GM19043 (cell line): ENCODE results near the gene OLFM2.
"Not testable (repeated sequence)": the region's sequence is repeated elsewhere in the genome, so short reads cannot be mapped to it uniquely, and the experiment has no call there.

ENCODE experiments used
- ATAC-seq: cut with Tn5 transposase; IDR thresholded peaks from one replicate; pipeline ENCODE4 v1.9.1; 2021; ENCODE audit warnings: low read depth; ENCODE audit not compliant: unreplicated experiment

OLFM2 gene

GRCh38 chr19:9839415-9839814 lies 96.9 kb downstream of the OLFM2 start:
- no peak for ATAC-seq

DNA sequence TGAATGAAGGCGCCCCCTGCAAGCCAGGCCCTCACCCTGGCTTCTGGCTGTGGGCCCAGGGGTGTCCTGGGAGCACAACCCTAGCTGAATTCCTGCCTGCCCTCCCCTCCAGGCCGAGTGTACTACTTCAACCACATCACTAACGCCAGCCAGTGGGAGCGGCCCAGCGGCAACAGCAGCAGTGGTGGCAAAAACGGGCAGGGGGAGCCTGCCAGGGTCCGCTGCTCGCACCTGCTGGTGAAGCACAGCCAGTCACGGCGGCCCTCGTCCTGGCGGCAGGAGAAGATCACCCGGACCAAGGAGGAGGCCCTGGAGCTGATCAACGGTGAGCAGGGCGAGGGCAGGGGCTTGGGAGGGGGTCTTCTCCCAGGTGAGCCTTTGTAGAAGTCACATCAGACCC lies 98.0 kb downstream of the OLFM2 start:
- no peak for ATAC-seq

- ATAC-seq = no peak
Observed at GRCh38 chr19:9836021-9836420, 100.3 kb downstream of the OLFM2 start.

- ATAC-seq = peak; percentile 13
Observed at GRCh38 chr19:9835507-9835949, 100.8 kb downstream of the OLFM2 start.

DNA sequence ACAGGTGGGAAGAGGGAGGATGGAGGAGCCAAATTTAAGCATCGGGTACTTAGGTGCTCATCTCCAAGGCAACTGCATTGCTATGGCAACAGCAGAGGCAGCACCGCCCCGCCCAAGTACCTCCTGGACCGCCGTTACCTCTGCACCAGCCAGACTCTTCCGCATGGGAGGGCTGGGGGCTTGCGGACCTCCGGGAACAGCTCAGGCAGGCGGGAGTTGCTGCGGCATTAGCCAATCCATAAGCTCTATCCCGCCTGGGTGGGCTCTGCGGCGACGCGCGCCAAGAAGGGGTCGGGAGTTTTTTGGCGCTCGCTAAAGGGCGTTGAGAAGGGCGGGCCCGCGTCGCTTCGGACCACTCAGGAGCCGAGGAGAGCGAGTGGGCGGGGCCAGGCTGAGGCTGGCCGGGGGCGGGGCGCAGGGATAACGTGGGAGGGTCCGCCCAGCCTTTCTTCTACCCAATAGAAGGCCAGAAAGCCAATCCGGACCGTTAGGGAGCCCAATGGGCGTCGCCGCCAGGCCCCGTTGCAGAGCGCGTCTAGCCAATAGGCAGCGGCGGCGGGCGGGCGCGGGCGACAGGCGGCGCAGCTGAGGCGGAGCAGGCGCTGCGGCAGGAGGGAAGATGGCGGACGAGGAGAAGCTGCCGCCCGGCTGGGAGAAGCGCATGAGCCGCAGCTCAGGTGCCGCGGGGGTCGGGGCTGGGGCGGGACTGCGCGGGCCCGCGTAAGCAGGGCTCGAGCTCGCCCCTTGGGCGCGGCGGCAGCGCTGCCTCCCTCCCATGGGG lies 101.4 kb downstream of the OLFM2 start, which contains the start of gene PIN1:
PIN1 (plus strand) TSS at position 593 of the 781 bp plus-strand sequence; CDS start at position 620, 27 bp downstream.
- peak; percentile 94 for ATAC-seq

DNA sequence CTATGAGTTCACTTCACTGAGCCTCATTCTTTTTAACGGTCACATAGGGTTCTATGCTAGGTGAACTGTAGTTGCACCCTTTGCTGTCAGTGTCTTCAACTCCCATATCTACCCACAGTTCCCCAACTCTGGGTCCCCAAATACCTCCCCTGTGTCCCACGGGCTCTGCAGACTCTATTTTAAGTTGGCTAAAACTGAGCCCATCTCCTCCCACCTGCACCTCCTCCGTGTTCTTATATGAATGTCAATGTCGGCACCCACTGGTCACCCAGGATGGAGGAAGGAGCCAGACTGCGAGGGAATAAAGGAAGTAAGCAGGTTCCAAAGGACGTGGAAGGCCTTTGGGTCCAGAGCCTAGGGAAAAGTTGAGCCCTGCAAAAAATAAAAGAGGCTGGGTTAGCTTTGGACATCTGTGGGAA lies 102.0 kb downstream of the OLFM2 start:
- no peak for ATAC-seq

DNA sequence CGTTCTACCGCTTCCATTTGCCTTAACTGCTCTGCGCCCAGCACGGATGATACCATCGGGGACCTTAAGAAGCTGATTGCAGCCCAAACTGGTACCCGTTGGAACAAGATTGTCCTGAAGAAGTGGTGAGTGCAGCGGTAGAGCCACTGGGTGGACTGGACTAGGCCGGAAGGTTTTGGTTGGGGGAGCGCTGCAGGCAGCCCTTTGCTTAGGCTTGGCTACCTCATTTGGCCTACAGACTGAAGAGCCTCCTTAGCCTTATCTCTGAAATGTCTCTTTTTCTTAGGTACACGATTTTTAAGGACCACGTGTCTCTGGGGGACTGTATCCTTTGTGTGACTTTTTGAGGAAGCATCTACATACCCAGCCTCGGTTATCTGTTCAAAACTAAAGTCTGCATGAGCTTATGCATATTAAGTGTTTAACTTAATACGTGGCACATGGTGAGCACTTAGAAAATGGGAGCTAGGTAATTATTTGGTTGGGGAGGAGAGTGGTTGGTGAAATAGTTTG lies 107.7 kb downstream of the OLFM2 start:
- ATAC-seq = no peak

- ATAC-seq = peak; percentile 89
Observed at GRCh38 chr19:9827289-9828238, 108.8 kb downstream of the OLFM2 start, which contains the start of gene UBL5. UBL5 (plus strand) TSS chr19:9827918; CDS start chr19:9828338, 420 bp downstream.

DNA sequence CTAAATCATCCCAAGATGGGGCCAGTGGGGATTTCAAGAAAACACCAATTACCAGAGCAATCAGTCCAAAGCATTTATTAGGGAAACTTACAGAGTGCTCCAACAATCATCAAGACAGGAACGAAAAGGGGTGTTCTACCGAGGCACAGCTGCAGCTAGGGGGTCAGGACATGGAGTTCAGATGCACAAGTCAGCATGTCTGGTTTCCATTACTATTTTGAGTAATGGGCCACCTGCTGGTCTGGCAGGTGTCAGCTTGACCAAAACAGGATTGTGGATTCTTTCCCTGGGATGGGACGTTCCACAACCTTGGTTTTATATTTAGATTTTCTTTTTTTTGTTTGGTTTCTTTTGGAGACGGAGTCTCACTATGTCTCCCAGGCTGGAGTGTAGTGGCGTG lies 112.5 kb downstream of the OLFM2 start:
- no peak for ATAC-seq

- not testable (repeated sequence) for ATAC-seq
Observed at GRCh38 chr19:9820034-9820433, 116.3 kb downstream of the OLFM2 start.

GRCh38 chr19:9819596-9819909 lies 116.8 kb downstream of the OLFM2 start:
- peak; percentile 49 for ATAC-seq

- ATAC-seq = peak; percentile 77
Observed at GRCh38 chr19:9818734-9819595, 117.3 kb downstream of the OLFM2 start, which contains the start of gene FBXL12. FBXL12 (minus strand) TSS chr19:9819079; CDS start chr19:9818813, 266 bp downstream.

DNA sequence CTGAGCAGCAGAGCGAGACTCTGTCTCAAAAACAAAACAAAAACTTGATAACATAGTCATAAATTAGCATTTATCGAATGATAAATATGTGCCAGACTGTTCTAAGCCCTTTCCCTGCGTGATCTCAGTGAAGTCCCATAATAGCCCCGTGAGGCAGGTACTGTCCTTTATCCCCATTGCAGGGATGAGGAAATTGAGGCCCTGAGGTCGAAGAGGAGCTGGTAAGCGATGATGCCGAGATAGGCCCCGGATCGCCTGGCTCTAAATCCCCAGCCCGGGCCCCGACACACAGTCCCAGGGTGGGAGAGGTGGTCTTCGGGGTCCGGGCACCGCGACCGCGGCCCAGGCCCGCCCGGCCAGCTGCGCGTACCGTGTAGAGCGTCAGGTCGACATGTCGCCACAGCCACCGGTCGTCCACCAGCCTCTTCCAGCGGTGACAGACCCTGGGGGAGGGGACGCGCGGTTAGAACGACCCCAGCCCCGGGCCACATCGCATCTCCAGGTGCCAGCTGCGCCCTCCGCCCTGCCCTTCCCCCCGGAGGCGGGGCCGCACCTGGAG lies 118.1 kb downstream of the OLFM2 start:
- no peak for ATAC-seq

- no peak for ATAC-seq
Observed at GRCh38 chr19:9811139-9811538, 125.2 kb downstream of the OLFM2 start.

DNA sequence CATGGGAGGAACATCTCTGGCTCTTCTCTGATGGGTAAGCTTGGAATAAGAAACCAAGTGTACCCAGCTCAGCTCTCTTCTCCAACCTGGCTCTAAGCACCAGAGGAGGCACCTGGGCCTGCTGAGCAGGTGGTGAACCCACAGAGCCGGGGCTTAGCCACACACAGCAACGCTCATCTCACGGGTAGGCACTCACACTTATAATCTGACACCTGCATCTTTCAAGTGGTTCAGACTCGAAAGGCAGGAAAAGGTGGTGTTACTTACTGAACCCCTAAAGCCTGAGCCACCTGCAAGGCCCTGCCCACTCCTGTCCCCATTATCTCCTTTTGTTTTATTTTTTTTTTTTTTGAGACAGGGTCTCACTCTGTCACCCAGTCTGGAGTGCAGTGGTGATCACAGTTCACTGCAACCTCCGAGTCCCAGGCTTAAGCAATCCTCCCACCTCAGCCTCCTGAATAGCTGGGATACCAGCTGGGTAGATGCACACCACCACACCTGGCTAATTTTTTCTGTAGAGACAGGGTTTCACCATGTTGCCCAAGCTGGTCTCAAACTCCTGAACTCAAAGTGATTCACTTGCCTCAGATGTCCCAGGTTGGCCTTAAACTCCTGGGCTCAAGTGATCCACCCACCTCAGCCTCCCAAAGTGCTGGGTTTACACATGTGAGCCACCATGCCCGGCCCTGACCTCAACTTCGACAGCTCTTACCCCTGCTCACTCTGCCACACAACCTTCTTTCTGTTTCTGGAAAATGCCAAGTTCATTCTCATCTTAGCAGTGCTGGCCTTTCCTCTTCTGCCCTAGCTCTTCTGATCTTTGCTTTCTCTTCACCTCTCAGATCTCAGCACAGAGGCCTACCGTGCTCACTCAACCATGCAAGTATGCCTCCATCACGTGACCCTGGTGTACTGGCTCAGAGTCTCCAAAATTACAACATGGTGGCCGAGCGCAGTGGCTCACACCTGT lies 127.2 kb downstream of the OLFM2 start:
- ATAC-seq = no peak

DNA sequence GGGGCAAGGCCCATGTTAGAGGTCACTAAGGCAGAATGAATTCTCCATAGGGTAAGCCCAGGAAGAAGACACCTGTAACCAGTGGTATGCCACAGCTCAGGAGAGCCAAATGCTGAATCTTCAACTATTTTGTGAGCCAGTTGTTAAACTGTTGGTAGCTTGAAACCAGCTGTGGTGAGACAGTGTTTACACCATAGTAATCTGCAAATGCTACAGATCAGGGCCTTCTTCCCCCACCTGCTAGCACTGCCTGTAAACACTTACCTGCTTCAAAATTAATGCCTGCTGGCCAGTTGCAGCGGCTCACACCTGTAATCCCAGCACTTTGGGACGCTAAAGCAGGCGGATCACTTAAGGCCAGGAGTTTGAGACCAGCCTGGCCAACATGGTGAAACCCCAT lies 129.5 kb downstream of the OLFM2 start:
- no peak for ATAC-seq
